HepG2 (cell line): ENCODE data around the gene XPC. TPM values are rescaled to one million over a fixed set of nuclear protein-coding genes. Genes with fewer than 3 reads are reported as not detected.

Experiments
- CBX5 ChIP-seq: sonication (generic); formaldehyde crosslinking; IDR thresholded peaks from 2 replicates; pipeline ENCODE4 v1.4.0; 2020; ENCODE audit warnings: missing genetic modification reagents, borderline replicate concordance
- DNMT1 ChIP-seq: sonication (generic); formaldehyde crosslinking; IDR thresholded peaks from 2 replicates; pipeline ENCODE4 v1.5.1; 2020; ENCODE audit warnings: mild to moderate bottlenecking, missing genetic modification reagents
- MED8 ChIP-seq: sonication (generic); formaldehyde crosslinking; IDR thresholded peaks from 2 replicates; pipeline ENCODE4 v1.8.1; 2023; ENCODE audit warnings: mild to moderate bottlenecking, missing genetic modification reagents; ENCODE audit not compliant: insufficient replicate concordance
- MXI1 ChIP-seq: IDR thresholded peaks from 3 replicates; pipeline ENCODE4 v1.6.1; 2012; ENCODE audit warnings: low read depth, low read length, inconsistent platforms, borderline replicate concordance
- PCBP1 ChIP-seq: fragments of 200-400 bp; formaldehyde crosslinking; IDR thresholded peaks from 2 replicates; pipeline ENCODE4 v1.6.1; 2017; ENCODE audit warnings: mild to moderate bottlenecking, low read depth, low read length, borderline replicate concordance
- RXRA ChIP-seq: sonication (generic); formaldehyde crosslinking; IDR thresholded peaks from 2 replicates; pipeline ENCODE4 v1.5.1; 2020; ENCODE audit warnings: missing genetic modification reagents
- TAF1 ChIP-seq: sonication (generic); formaldehyde crosslinking; IDR thresholded peaks from 2 replicates; pipeline ENCODE4 v1.4.0; 2020; ENCODE audit warnings: missing genetic modification reagents
- TARDBP ChIP-seq: sonication (generic); formaldehyde crosslinking; IDR thresholded peaks from 2 replicates; pipeline ENCODE4 v1.8.0; 2022; ENCODE audit warnings: mild to moderate bottlenecking, missing genetic modification reagents
- ZFY ChIP-seq: sonication (generic); formaldehyde crosslinking; IDR thresholded peaks from 2 replicates; pipeline ENCODE4 v1.4.0; 2020; ENCODE audit warnings: missing genetic modification reagents
- ZNF101 ChIP-seq: sonication (generic); formaldehyde crosslinking; IDR thresholded peaks from 2 replicates; pipeline ENCODE4 v1.4.0; 2020; ENCODE audit warnings: mild to moderate bottlenecking, low read depth, missing genetic modification reagents, borderline replicate concordance
- ZNF276 ChIP-seq: sonication (generic); formaldehyde crosslinking; IDR thresholded peaks from 2 replicates; pipeline ENCODE4 v1.4.0; 2020; ENCODE audit warnings: mild to moderate bottlenecking, low read depth, missing genetic modification reagents
- ZNF451 ChIP-seq: sonication (generic); formaldehyde crosslinking; IDR thresholded peaks from 2 replicates; pipeline ENCODE4 v1.5.0; 2020; ENCODE audit warnings: mild to moderate bottlenecking, missing genetic modification reagents
- ZNF547 ChIP-seq: sonication (generic); formaldehyde crosslinking; IDR thresholded peaks from 2 replicates; pipeline ENCODE4 v1.5.1; 2020; ENCODE audit warnings: mild to moderate bottlenecking, missing genetic modification reagents
- ZNF773 ChIP-seq: sonication (generic); formaldehyde crosslinking; IDR thresholded peaks from 2 replicates; pipeline ENCODE4 v1.4.0; 2020; ENCODE audit warnings: missing genetic modification reagents, borderline replicate concordance
- polyA plus RNA-seq, 8 experiments: library from polyadenylated mRNA; depleted of rRNA in 3 of 8; stranded (reverse) in 7 of 8; unstranded in 1 of 8; fragments of >200 nt; fragmentation: Illumina TruSeq in 4 of 8; extraction: Trizol in 4 of 8; gene quantifications; 2 replicates each; pipeline versions ENCODE4 v1.2.1 to v1.2.3, GENCODE V29; 2011 to 2016; ENCODE audit warnings: low read depth in 4 of 8, missing spikeins in 1 of 8, mixed read lengths in 1 of 8; ENCODE audit not compliant: insufficient read depth in 1 of 8
- total RNA-seq, 5 experiments: library from RNA; depleted of rRNA; stranded (reverse); fragments of >200 nt; fragmentation: Illumina TruSeq; extraction: Trizol; gene quantifications; 2 replicates each; pipeline ENCODE4 v1.2.3, GENCODE V29; 2016; ENCODE audit warnings: low read depth in 1 of 5
- TF ChIP-seq, protein P1 (sequence below): IDR thresholded peaks from 2 replicates; pipeline ENCODE4 v1.6.1; 2016; ENCODE audit warnings: missing compliant biosample characterization, missing genetic modification reagents, borderline replicate concordance
- TF ChIP-seq, protein P2 (sequence below): sonication (generic); formaldehyde crosslinking; IDR thresholded peaks from 2 replicates; pipeline ENCODE4 v1.4.0; 2020; ENCODE audit warnings: mild to moderate bottlenecking, missing genetic modification reagents, borderline replicate concordance
- TF ChIP-seq, protein P3 (sequence below), 2 experiments: sonication (generic) in 1 of 2; formaldehyde crosslinking in 1 of 2; IDR thresholded peaks; 2 replicates each; pipeline versions ENCODE4 v1.6.1 to v1.9.0; 2014 to 2022; ENCODE audit warnings: antibody characterized with exemption in 1 of 2, borderline replicate concordance in 1 of 2, inconsistent platforms in 1 of 2, low read depth in 1 of 2, missing genetic modification reagents in 1 of 2

XPC gene
- total and polyA plus RNA-seq, 2 of the 13 experiments (the other 11 are each of a cell fraction or from before 2014, with no cell fraction given) = 9.4 to 24.1 TPM

- no peak for TF ChIP-seq CBX5
- TF ChIP-seq, protein P1, sequence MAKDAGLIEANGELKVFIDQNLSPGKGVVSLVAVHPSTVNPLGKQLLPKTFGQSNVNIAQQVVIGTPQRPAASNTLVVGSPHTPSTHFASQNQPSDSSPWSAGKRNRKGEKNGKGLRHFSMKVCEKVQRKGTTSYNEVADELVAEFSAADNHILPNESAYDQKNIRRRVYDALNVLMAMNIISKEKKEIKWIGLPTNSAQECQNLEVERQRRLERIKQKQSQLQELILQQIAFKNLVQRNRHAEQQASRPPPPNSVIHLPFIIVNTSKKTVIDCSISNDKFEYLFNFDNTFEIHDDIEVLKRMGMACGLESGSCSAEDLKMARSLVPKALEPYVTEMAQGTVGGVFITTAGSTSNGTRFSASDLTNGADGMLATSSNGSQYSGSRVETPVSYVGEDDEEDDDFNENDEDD (CRISPR knock-in tag) = peak; percentile 65; the same call in 1 of the 2 replicates
- 0 out of 2 replicates have a peak, but pooled peaks have one; percentile 24 for TF ChIP-seq ZNF101 (CRISPR knock-in tag)
- 0 out of 2 replicates have a peak, but pooled peaks have one; percentile 35 for TF ChIP-seq PCBP1
- no peak for TF ChIP-seq DNMT1
- 0 out of 2 replicates have a peak, but pooled peaks have one; percentile 41 for TF ChIP-seq ZNF773 (CRISPR knock-in tag)
- TF ChIP-seq MED8 = peak; percentile 67
- TF ChIP-seq MXI1 = peak; percentile 66; the same call in 1 of the 3 replicates
- TF ChIP-seq, protein P2, sequence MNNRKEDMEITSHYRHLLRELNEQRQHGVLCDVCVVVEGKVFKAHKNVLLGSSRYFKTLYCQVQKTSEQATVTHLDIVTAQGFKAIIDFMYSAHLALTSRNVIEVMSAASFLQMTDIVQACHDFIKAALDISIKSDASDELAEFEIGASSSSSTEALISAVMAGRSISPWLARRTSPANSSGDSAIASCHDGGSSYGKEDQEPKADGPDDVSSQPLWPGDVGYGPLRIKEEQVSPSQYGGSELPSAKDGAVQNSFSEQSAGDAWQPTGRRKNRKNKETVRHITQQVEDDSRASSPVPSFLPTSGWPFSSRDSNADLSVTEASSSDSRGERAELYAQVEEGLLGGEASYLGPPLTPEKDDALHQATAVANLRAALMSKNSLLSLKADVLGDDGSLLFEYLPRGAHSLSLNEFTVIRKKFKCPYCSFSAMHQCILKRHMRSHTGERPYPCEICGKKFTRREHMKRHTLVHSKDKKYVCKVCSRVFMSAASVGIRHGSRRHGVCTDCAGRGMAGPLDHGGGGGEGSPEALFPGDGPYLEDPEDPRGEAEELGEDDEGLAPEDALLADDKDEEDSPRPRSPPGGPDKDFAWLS = no peak
- TF ChIP-seq, protein P3, sequence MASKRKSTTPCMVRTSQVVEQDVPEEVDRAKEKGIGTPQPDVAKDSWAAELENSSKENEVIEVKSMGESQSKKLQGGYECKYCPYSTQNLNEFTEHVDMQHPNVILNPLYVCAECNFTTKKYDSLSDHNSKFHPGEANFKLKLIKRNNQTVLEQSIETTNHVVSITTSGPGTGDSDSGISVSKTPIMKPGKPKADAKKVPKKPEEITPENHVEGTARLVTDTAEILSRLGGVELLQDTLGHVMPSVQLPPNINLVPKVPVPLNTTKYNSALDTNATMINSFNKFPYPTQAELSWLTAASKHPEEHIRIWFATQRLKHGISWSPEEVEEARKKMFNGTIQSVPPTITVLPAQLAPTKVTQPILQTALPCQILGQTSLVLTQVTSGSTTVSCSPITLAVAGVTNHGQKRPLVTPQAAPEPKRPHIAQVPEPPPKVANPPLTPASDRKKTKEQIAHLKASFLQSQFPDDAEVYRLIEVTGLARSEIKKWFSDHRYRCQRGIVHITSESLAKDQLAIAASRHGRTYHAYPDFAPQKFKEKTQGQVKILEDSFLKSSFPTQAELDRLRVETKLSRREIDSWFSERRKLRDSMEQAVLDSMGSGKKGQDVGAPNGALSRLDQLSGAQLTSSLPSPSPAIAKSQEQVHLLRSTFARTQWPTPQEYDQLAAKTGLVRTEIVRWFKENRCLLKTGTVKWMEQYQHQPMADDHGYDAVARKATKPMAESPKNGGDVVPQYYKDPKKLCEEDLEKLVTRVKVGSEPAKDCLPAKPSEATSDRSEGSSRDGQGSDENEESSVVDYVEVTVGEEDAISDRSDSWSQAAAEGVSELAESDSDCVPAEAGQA (IDR thresholded peaks at IDR 0.05; ENCODE audit: low read depth) = no peak
- TF ChIP-seq, protein P3 (CRISPR knock-in tag; IDR thresholded peaks at IDR 0.05; ENCODE audit: borderline replicate concordance) = no peak
- TF ChIP-seq TARDBP (CRISPR knock-in tag) = peak; percentile 62; the same call in 1 of the 2 replicates
- peak; percentile 97 for TF ChIP-seq ZFY (CRISPR knock-in tag)
- peak; percentile 83 for TF ChIP-seq TAF1 (CRISPR knock-in tag)
- TF ChIP-seq ZNF451 (CRISPR knock-in tag) = peak; percentile 8; the same call in 1 of the 2 replicates
- no peak for TF ChIP-seq ZNF276 (CRISPR knock-in tag)
- TF ChIP-seq ZNF547 (CRISPR knock-in tag) = peak; percentile 84
- no peak for TF ChIP-seq RXRA (CRISPR knock-in tag)
These were observed 53.7 kb downstream of the XPC start, which contains the start of the genes CHCHD4 and TMEM43 (continued) for GRCh38 chr3:14124615-14125192.
